Hindlimb muscle (tissue), 1 donor: Measurements from ENCODE around the gene MYO5B. TPM values are rescaled to one million over a fixed set of nuclear protein-coding genes. Genes with fewer than 3 reads are reported as not detected.

ENCODE experiments used
- DNase-seq: peaks from one replicate; pipeline ENCODE4 v3.0.0-alpha.2; 2013
- polyA plus RNA-seq: library from polyadenylated mRNA; unstranded; fragments of 120-200 nt; gene quantifications from one replicate; pipeline ENCODE4 v1.2.1, GENCODE V29; 2013; ENCODE audit not compliant: insufficient read length

Gene MYO5B
- polyA plus RNA-seq, 1 donor: 1.7 TPM

GRCh38 chr18:50009773-50010335 lies 185.1 kb downstream of the MYO5B start:
- DNase-seq: no peak

- no peak for DNase-seq
Observed at GRCh38 chr18:50008306-50008705, 186.6 kb downstream of the MYO5B start.

GRCh38 chr18:50006470-50007046 lies 188.4 kb downstream of the MYO5B start:
- no peak for DNase-seq

- no peak for DNase-seq
Observed at GRCh38 chr18:50004013-50004412, 190.9 kb downstream of the MYO5B start.

- no peak for DNase-seq
Observed at GRCh38 chr18:50002781-50003180, 192.2 kb downstream of the MYO5B start.

- no peak for DNase-seq
Observed at GRCh38 chr18:50000227-50000626, 194.7 kb downstream of the MYO5B start.

- DNase-seq: no peak
Observed at GRCh38 chr18:49999128-49999527, 195.8 kb downstream of the MYO5B start.

GRCh38 chr18:49997558-49997957 lies 197.4 kb downstream of the MYO5B start:
- DNase-seq: no peak

GRCh38 chr18:49994410-49994809 lies 200.5 kb downstream of the MYO5B start:
- DNase-seq: no peak

- DNase-seq: no peak
Observed at GRCh38 chr18:49993299-49993698, 201.6 kb downstream of the MYO5B start.

GRCh38 chr18:49988733-49989132 lies 206.2 kb downstream of the MYO5B start:
- DNase-seq: peak; percentile 67

GRCh38 chr18:49988101-49988500 lies 206.8 kb downstream of the MYO5B start:
- no peak for DNase-seq

GRCh38 chr18:49985236-49985635 lies 209.7 kb downstream of the MYO5B start:
- DNase-seq: no peak

- peak; percentile 54 for DNase-seq
Observed at GRCh38 chr18:49980896-49981295, 214.1 kb downstream of the MYO5B start.

GRCh38 chr18:49976795-49977560 lies 218.0 kb downstream of the MYO5B start:
- no peak for DNase-seq

- no peak for DNase-seq
Observed at GRCh38 chr18:49976001-49976400, 218.9 kb downstream of the MYO5B start.

GRCh38 chr18:49974079-49974478 lies 220.9 kb downstream of the MYO5B start:
- no peak for DNase-seq

GRCh38 chr18:49973592-49973991 lies 221.4 kb downstream of the MYO5B start:
- no peak for DNase-seq

- DNase-seq: no peak
Observed at GRCh38 chr18:49972535-49972934, 222.4 kb downstream of the MYO5B start.

- no peak for DNase-seq
Observed at GRCh38 chr18:49971462-49971861, 223.5 kb downstream of the MYO5B start.

GRCh38 chr18:49970319-49970718 lies 224.6 kb downstream of the MYO5B start:
- no peak for DNase-seq

- no peak for DNase-seq
Observed at GRCh38 chr18:49968644-49969309, 226.2 kb downstream of the MYO5B start.

GRCh38 chr18:49967636-49968313 lies 227.2 kb downstream of the MYO5B start:
- DNase-seq: no peak
